Kidney epithelial cell (primary cell): Measurements from ENCODE around the gene PREX1. TPM values are rescaled to one million over a fixed set of nuclear protein-coding genes. Genes with fewer than 3 reads are reported as not detected.

ENCODE experiments used
- DNase-seq: peaks from one replicate; pipeline ENCODE4 v3.0.0-alpha.2; 2010; ENCODE audit warnings: low read depth
- H3K27me3 ChIP-seq: 2 replicates; pipeline ENCODE4 v1.6.0; 2011; ENCODE audit warnings: low read length; ENCODE audit not compliant: control insufficient read depth, insufficient read depth
- H3K36me3 ChIP-seq: 2 replicates; pipeline ENCODE4 v1.5.1; 2011; ENCODE audit warnings: low read length; ENCODE audit not compliant: control insufficient read depth, insufficient read depth
- H3K4me3 ChIP-seq: 2 replicates; pipeline ENCODE4 v1.5.1; 2011; ENCODE audit warnings: low read depth, mild to moderate bottlenecking, control low read depth, low read length
- CTCF ChIP-seq: IDR thresholded peaks from 2 replicates; pipeline ENCODE4 v1.5.1; 2011; ENCODE audit warnings: mild to moderate bottlenecking, moderate library complexity, low read length, control low read depth, inconsistent platforms; ENCODE audit not compliant: insufficient read depth, poor library complexity, severe bottlenecking
- total RNA-seq: library from RNA; depleted of rRNA; stranded (reverse); fragments of >200 nt; gene quantifications from 2 replicates; pipeline ENCODE4 v1.2.3, GENCODE V29; 2015

The PREX1 gene
- total RNA-seq, 1 donor from 2014 or later = 3.5 TPM

- no peak for DNase-seq
- Histone ChIP-seq H3K36me3 (no peaks in the 10 kb centered on the region), H3K27me3 (no peaks in the 10 kb centered on the region), H3K4me3 (no peak overlapping the region)
- TF ChIP-seq CTCF = no peak
Observed at GRCh38 chr20:48807586-48808381, 20.0 kb downstream of the PREX1 start.

- Histone ChIP-seq H3K4me3 (no peak overlapping the region), H3K27me3 (no peaks in the 10 kb centered on the region), H3K36me3 (no peaks in the 10 kb centered on the region)
- DNase-seq = no peak
- no peak for TF ChIP-seq CTCF
Observed at GRCh38 chr20:48807051-48807450, 20.7 kb downstream of the PREX1 start.

- no peak for DNase-seq
- H3K36me3 ChIP-seq = no peaks in the 10 kb centered on the region
- no peak for TF ChIP-seq CTCF
- H3K27me3 ChIP-seq = no peaks in the 10 kb centered on the region
- no peak overlapping the region for H3K4me3 ChIP-seq
Observed at GRCh38 chr20:48805716-48806115, 22.1 kb downstream of the PREX1 start.

GRCh38 chr20:48805286-48805685, 22.5 kb downstream of the PREX1 start:
- no peak for TF ChIP-seq CTCF
- DNase-seq = no peak
- H3K27me3 ChIP-seq = no peaks in the 10 kb centered on the region
- no peaks in the 10 kb centered on the region for H3K36me3 ChIP-seq
- no peak overlapping the region for H3K4me3 ChIP-seq

GRCh38 chr20:48804300-48804980, 23.4 kb downstream of the PREX1 start:
- no peaks in the 10 kb centered on the region for H3K36me3 ChIP-seq
- TF ChIP-seq CTCF = no peak
- no peak for DNase-seq

More at GRCh38 chr20:48804300-48804980, 23.4 kb downstream of the PREX1 start:
- Histone ChIP-seq H3K4me3 (no peak overlapping the region), H3K27me3 (no peaks in the 10 kb centered on the region)
